GM12878 (cell line): ENCODE results near the gene RPS19BP1. TPM values are rescaled to one million over a fixed set of nuclear protein-coding genes. Genes with fewer than 3 reads are reported as not detected.

Source experiments
- ATAC-seq: fragments of 200-7000 bp; cut with Tn5 transposase; 3 replicates; pipeline ENCODE4 v1.9.1; 2020; ENCODE audit warnings: mild to moderate bottlenecking, moderate library complexity
- BruUV-seq: library from RNA; stranded (reverse); fragments of 400-500 nt; replicated peaks from 2 replicates; lab custom pipeline; 2021; lab: Mats Ljungman, UMichigan
- CTCF ChIA-PET: fragments of 300-600 bp; sonication (Branson Sonifier 250); formaldehyde crosslinking; extraction: SDS; loops from one replicate; lab custom pipeline; 2021; ENCODE audit warnings: inconsistent platforms; lab: Yijun Ruan, JAX
- POLR2A ChIA-PET: fragments of 350-600 bp; formaldehyde crosslinking; extraction: SDS; loops from one replicate; lab custom pipeline; 2021; ENCODE audit warnings: inconsistent platforms; lab: Charles Lee
- RAD21 ChIA-PET: fragments of 300-600 bp; sonication (Branson Sonifier 250); formaldehyde crosslinking; loops from one replicate; lab custom pipeline; 2023; ENCODE audit warnings: antibody characterized with exemption; ENCODE audit not compliant: unreplicated experiment; lab: Charles Lee
- SMC1A ChIA-PET: fragments of 300-600 bp; sonication (Branson Sonifier 250); formaldehyde crosslinking; loops from one replicate; lab custom pipeline; 2023; ENCODE audit not compliant: unreplicated experiment, uncharacterized antibody; lab: Charles Lee
- DNase-seq: peaks from one replicate; pipeline ENCODE4 v3.0.0-alpha.2; 2011; ENCODE audit warnings: low read depth, low spot score
- FAIRE-seq: peaks from 3 replicates; lab custom pipeline; 2011; peaks lifted over from hg19 to GRCh38; lab: Jason Lieb, UNC
- H2AFZ ChIP-seq: 2 replicates; pipeline ENCODE4 v1.6.0; 2011; ENCODE audit warnings: low read depth, low read length, control low read depth; ENCODE audit not compliant: control insufficient read depth
- H3K27ac ChIP-seq: 2 replicates; pipeline ENCODE4 v1.5.1; 2011; ENCODE audit warnings: control low read depth; ENCODE audit not compliant: control insufficient read depth, insufficient read depth
- H3K27me3 ChIP-seq, 2 experiments: replicated peaks in 1 of 2; 2 replicates each; pipeline versions ENCODE4 v1.6.0 to v1.6.1; 2011; ENCODE audit warnings: low read length in 1 of 2; ENCODE audit not compliant: control insufficient read depth in 2 of 2, insufficient read depth in 2 of 2
- H3K36me3 ChIP-seq, 2 experiments: 2 replicates each; pipeline ENCODE4 v1.5.1; 2011; ENCODE audit warnings: low read length in 1 of 2; ENCODE audit not compliant: control insufficient read depth in 2 of 2, insufficient read depth in 2 of 2
- H3K4me1 ChIP-seq: 2 replicates; pipeline ENCODE4 v1.6.1; 2011; ENCODE audit warnings: mild to moderate bottlenecking, low read length, moderate library complexity, mixed read lengths; ENCODE audit not compliant: control insufficient read depth, insufficient read depth
- H3K4me2 ChIP-seq: 2 replicates; pipeline ENCODE4 v1.6.0; 2011; ENCODE audit warnings: control low read depth; ENCODE audit not compliant: control insufficient read depth, insufficient read depth
- H3K4me3 ChIP-seq: fragments of 200-600 bp; sonication (generic); 2 replicates; pipeline ENCODE4 v1.5.1; 2016
- H3K79me2 ChIP-seq: 2 replicates; pipeline ENCODE4 v1.6.0; 2011; ENCODE audit warnings: low read length; ENCODE audit not compliant: control insufficient read depth, insufficient read depth
- H3K9ac ChIP-seq: 2 replicates; pipeline ENCODE4 v1.8.0; 2011; ENCODE audit warnings: low read length, control low read depth, mixed read lengths; ENCODE audit not compliant: control insufficient read depth, insufficient read depth
- H3K9me3 ChIP-seq: replicated peaks from 3 replicates; pipeline ENCODE4 v1.5.1; 2011; ENCODE audit warnings: mild to moderate bottlenecking, low read length; ENCODE audit not compliant: control insufficient read depth, insufficient read depth
- H4K20me1 ChIP-seq: 2 replicates; pipeline ENCODE4 v1.6.0; 2011; ENCODE audit not compliant: control insufficient read depth, insufficient read depth
- BCL3 ChIP-seq: IDR thresholded peaks from 2 replicates; pipeline ENCODE4 v1.6.1; 2011; ENCODE audit warnings: borderline replicate concordance, low read depth, mild to moderate bottlenecking, moderate library complexity, low read length; ENCODE audit not compliant: insufficient read depth, poor library complexity, severe bottlenecking
- FOS ChIP-seq: IDR thresholded peaks from 3 replicates; pipeline ENCODE4 v1.6.1; 2011; ENCODE audit warnings: borderline replicate concordance; ENCODE audit not compliant: insufficient read length; ENCODE audit errors: extremely low read depth
- HCFC1 ChIP-seq: fragments of 150-350 bp; IDR thresholded peaks from 2 replicates; pipeline ENCODE4 v1.6.1; 2014; ENCODE audit warnings: low read length
- HDAC2 ChIP-seq: fragments of 200-600 bp; sonication (generic); IDR thresholded peaks from 2 replicates; pipeline ENCODE4 v1.6.1; 2017
- HDAC6 ChIP-seq: fragments of 200-600 bp; sonication (generic); IDR thresholded peaks from one replicate; pipeline ENCODE4 v1.8.0; 2017; ENCODE audit warnings: antibody characterized with exemption; ENCODE audit not compliant: unreplicated experiment
- KAT2A ChIP-seq: conservative IDR thresholded peaks from 2 replicates; pipeline ENCODE4 v1.6.1; 2011; ENCODE audit warnings: low read depth, low read length; ENCODE audit not compliant: control insufficient read depth
- MXI1 ChIP-seq: fragments of 150-350 bp; IDR thresholded peaks from 2 replicates; pipeline ENCODE4 v1.6.1; 2011; ENCODE audit warnings: low read depth, mild to moderate bottlenecking, inconsistent platforms, low read length, improper control_type of control experiment
- MYC ChIP-seq: IDR thresholded peaks from 2 replicates; pipeline ENCODE4 v1.6.1; 2011; ENCODE audit warnings: mild to moderate bottlenecking, low read length, moderate library complexity, inconsistent platforms; ENCODE audit not compliant: insufficient read depth, insufficient replicate concordance, insufficient read length, severe bottlenecking
- POLR2AphosphoS5 ChIP-seq: IDR thresholded peaks from 2 replicates; pipeline ENCODE4 v1.6.1; 2011; ENCODE audit warnings: mild to moderate bottlenecking, low read length, inconsistent platforms
- POU2F2 ChIP-seq: IDR thresholded peaks from 3 replicates; pipeline ENCODE4 v1.6.1; 2011; ENCODE audit warnings: low read depth, mild to moderate bottlenecking, low read length, borderline replicate concordance
- RELB ChIP-seq: fragments of 450-650 bp; IDR thresholded peaks from 2 replicates; pipeline ENCODE4 v1.6.1; 2017; ENCODE audit warnings: low read depth, mild to moderate bottlenecking, moderate library complexity
- REST ChIP-seq: IDR thresholded peaks from 2 replicates; pipeline ENCODE4 v1.6.1; 2012; ENCODE audit warnings: mild to moderate bottlenecking, low read depth, low read length
- RFX5 ChIP-seq: IDR thresholded peaks from 2 replicates; pipeline ENCODE4 v1.6.1; 2011; ENCODE audit warnings: low read depth, low read length, improper control_type of control experiment
- ZNF622 ChIP-seq: fragments of 450-650 bp; IDR thresholded peaks from 2 replicates; pipeline ENCODE4 v1.6.1; 2017; ENCODE audit warnings: mild to moderate bottlenecking, inconsistent platforms
- WGBS: methylation state at CpG from one replicate; pipeline ENCODE4 v1.1.6; 2016; ENCODE audit warnings: low lambda C conversion rate; ENCODE audit not compliant: insufficient replicate concordance, insufficient coverage; ENCODE audit errors: missing lambda C conversion rate; 5-methylcytosine and 5-hydroxymethylcytosine counted together
- in situ Hi-C: fragments of 300-500 bp; cut with MboI; formaldehyde crosslinking; loops from 9 replicates; pipeline ENCODE4 v1.14.3; 2018; ENCODE audit warnings: mixed read lengths
- intact Hi-C: fragments of 100-400 bp; cut with micrococcal nuclease; formaldehyde crosslinking; loops from one replicate; pipeline ENCODE4 v1.14.2; 2022; ENCODE audit not compliant: unreplicated experiment
- polyA plus RNA-seq, 11 experiments: library from polyadenylated mRNA; depleted of rRNA in 4 of 11; unstranded in 6 of 11; stranded (reverse) in 5 of 11; fragments of >200 nt; fragmentation: Nextera tagmentation in 4 of 11; fragmentation: Illumina TruSeq in 1 of 11; extraction: Ambion mirVana in 4 of 11; extraction: Trizol in 1 of 11; gene quantifications; 1 replicate in 1 of 11; 2 replicates in 10 of 11; pipeline versions ENCODE4 v1.2.1 to v1.2.3, GENCODE V29; 2011 to 2016; ENCODE audit warnings: inconsistent platforms in 2 of 11, missing spikeins in 2 of 11, low read depth in 1 of 11
- total RNA-seq, 4 experiments: library from RNA; depleted of rRNA in 3 of 4; stranded (reverse); fragments of >200 nt in 3 of 4; fragmentation: Illumina TruSeq in 1 of 4; extraction: Trizol in 1 of 4; gene quantifications; 2 replicates each; pipeline versions ENCODE4 v1.2.1 to v1.2.3, GENCODE V29; 2013 to 2021
- TF ChIP-seq, protein P1 (sequence below): IDR thresholded peaks from 2 replicates; pipeline ENCODE4 v1.6.1; 2012; ENCODE audit warnings: low read depth, low read length, improper control_type of control experiment

The RPS19BP1 gene
- total and polyA plus RNA-seq, 10 of the 15 experiments (the other 5 are each of a cell fraction or from before 2014, with no cell fraction given) = 2.7 to 206 (median 78.6) TPM

GRCh38 chr22:39481054-39481453, 51.5 kb downstream of the RPS19BP1 start:
- FAIRE-seq = no peak
- CTCF ChIA-PET = interaction anchor here (2.3 kb wide), 1 partner anchor 44 kb away, joined by 5 read pairs; no protein-coding TSS in a partner anchor
- no peak for TF ChIP-seq HDAC6
- no peak for TF ChIP-seq MYC
- no peak for TF ChIP-seq ZNF622
- TF ChIP-seq HCFC1 = no peak
- no peak for TF ChIP-seq RELB
- no peak for TF ChIP-seq REST
- TF ChIP-seq, protein P1, sequence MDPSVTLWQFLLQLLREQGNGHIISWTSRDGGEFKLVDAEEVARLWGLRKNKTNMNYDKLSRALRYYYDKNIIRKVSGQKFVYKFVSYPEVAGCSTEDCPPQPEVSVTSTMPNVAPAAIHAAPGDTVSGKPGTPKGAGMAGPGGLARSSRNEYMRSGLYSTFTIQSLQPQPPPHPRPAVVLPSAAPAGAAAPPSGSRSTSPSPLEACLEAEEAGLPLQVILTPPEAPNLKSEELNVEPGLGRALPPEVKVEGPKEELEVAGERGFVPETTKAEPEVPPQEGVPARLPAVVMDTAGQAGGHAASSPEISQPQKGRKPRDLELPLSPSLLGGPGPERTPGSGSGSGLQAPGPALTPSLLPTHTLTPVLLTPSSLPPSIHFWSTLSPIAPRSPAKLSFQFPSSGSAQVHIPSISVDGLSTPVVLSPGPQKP = no peak
- TF ChIP-seq KAT2A = no peak
- TF ChIP-seq POU2F2 = no peak
- TF ChIP-seq POLR2AphosphoS5 = no peak
- TF ChIP-seq BCL3 = no peak
- TF ChIP-seq RFX5 = no peak
- no peak for TF ChIP-seq FOS
- TF ChIP-seq MXI1 = no peak
- no peak for TF ChIP-seq HDAC2

More at GRCh38 chr22:39481054-39481453, 51.5 kb downstream of the RPS19BP1 start:
- intact Hi-C loops = no loop called here
- ChIA-PET POLR2A (no interaction called here), SMC1A (interaction anchor here (1.2 kb wide), 1 partner anchor 44 kb away, joined by 3 read pairs; no protein-coding TSS in a partner anchor), RAD21 (no interaction called here)
- no TSS peak for BruUV-seq
- Histone ChIP-seq H4K20me1 (no peaks in the 10 kb centered on the region), H3K36me3 (peaks cover 8 to 32% of the 10 kb centered on the region in 2 experiments; a peak in 3 of 4 replicates), H3K27me3 (no peaks in the 10 kb centered on the region), H3K9me3 (no peaks in the 10 kb centered on the region), H3K27ac (no peak overlapping the region), H3K4me3 (no peak overlapping the region), H3K79me2 (peaks cover 1% of the 10 kb centered on the region), H2AFZ (no peak overlapping the region), H3K4me2 (no peak overlapping the region), H3K4me1 (no peaks in the 10 kb centered on the region), H3K9ac (no peak overlapping the region)
- in situ Hi-C loops = no loop called here
- DNase-seq = no peak
- WGBS = 95% methylated on average over 16 of the region's 16 CpGs
- ATAC-seq = no peak
